Measurements from ENCODE around the gene DPH2. TPM values are rescaled to one million over a fixed set of nuclear protein-coding genes. Genes with fewer than 3 reads are reported as not detected.

The DPH2 gene
- total RNA-seq, 1 experiment from 2014 or later = 57.5 TPM

DNA sequence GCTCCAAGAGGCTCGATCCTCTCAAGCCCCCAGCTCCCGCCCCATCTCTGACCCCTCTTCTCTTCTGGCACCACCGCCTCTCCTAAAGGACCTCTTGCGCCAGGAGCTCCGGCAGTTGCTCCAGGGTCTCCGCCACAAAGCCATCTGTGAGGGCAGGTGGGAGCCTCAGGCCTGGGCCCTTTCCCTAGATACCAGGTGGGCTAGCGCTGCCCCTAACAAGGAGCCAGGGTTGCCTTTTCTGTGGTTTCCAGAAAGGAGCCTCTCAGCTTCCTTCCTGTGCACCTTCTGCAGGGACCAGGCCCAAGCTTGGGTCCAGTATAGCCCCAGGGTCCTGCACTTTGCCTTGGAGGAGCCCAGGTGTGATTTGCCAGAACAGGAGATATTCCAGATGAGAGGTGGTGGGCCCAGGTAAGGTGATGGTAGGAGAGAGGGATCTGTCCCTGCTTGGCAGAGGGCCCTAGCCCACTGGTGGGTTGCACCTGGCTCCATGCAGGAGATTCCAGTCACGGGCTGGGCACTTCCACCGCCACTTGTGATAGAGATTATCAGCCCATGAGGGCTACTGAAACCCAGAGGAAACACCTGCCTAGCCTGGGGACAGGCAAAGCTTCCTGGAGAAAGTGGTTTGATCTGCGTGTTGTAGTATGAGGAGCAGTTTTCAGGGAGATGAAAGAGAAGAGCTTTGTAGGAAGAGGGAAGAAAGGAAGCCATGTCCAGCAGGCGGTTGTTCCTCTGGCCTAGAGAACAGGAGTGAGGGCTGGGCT is 22.6 kb downstream of the DPH2 start:
- CTCF ChIA-PET = interaction anchor here (0.8 to 9.8 kb wide), 19 partner anchors 7 to 660 kb away, joined by 3 to 87 read pairs (median 4); partner anchors contain the start of gene DPH2
- H3K9me3 Mint-ChIP-seq = no peaks in the 10 kb centered on the region
- ATAC-seq (no peak), DNase-seq (ENCODE audit: low spot score) (no peak)
- peak overlapping the region; percentile 0; the same call in 1 of the 2 replicates for H3K27ac Mint-ChIP-seq
- TF ChIP-seq, protein P1, sequence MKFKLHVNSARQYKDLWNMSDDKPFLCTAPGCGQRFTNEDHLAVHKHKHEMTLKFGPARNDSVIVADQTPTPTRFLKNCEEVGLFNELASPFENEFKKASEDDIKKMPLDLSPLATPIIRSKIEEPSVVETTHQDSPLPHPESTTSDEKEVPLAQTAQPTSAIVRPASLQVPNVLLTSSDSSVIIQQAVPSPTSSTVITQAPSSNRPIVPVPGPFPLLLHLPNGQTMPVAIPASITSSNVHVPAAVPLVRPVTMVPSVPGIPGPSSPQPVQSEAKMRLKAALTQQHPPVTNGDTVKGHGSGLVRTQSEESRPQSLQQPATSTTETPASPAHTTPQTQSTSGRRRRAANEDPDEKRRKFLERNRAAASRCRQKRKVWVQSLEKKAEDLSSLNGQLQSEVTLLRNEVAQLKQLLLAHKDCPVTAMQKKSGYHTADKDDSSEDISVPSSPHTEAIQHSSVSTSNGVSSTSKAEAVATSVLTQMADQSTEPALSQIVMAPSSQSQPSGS (CRISPR knock-in tag; IDR thresholded peaks at IDR 0.05; ENCODE audit: borderline replicate concordance, low read depth) = no peak
- TF ChIP-seq NR3C1 (CRISPR knock-in tag; conservative IDR thresholded peaks at IDR 0.05; ENCODE audit: low read depth) (no peak), GRHL2 (CRISPR knock-in tag; IDR thresholded peaks at IDR 0.05; ENCODE audit: insufficient replicate concordance, severe bottlenecking) (no peak), MXD4 (CRISPR knock-in tag; IDR thresholded peaks at IDR 0.05; ENCODE audit: borderline replicate concordance) (no peak), STAT6 (CRISPR knock-in tag; conservative IDR thresholded peaks at IDR 0.05; ENCODE audit: low read depth) (no peak), ZBTB43 (CRISPR knock-in tag; IDR thresholded peaks at IDR 0.05) (no peak), NFE2L1 (CRISPR knock-in tag; IDR thresholded peaks at IDR 0.05) (no peak), ATF6 (CRISPR knock-in tag; IDR thresholded peaks at IDR 0.05) (no peak), RORB (CRISPR knock-in tag; IDR thresholded peaks at IDR 0.05) (no peak), ESRRA (CRISPR knock-in tag; IDR thresholded peaks at IDR 0.05; ENCODE audit: borderline replicate concordance) (no peak), TP53 (CRISPR knock-in tag; IDR thresholded peaks at IDR 0.05) (no peak), ZNF263 (CRISPR knock-in tag; IDR thresholded peaks at IDR 0.05; ENCODE audit: low read depth) (no peak)
- TF ChIP-seq, protein P2, sequence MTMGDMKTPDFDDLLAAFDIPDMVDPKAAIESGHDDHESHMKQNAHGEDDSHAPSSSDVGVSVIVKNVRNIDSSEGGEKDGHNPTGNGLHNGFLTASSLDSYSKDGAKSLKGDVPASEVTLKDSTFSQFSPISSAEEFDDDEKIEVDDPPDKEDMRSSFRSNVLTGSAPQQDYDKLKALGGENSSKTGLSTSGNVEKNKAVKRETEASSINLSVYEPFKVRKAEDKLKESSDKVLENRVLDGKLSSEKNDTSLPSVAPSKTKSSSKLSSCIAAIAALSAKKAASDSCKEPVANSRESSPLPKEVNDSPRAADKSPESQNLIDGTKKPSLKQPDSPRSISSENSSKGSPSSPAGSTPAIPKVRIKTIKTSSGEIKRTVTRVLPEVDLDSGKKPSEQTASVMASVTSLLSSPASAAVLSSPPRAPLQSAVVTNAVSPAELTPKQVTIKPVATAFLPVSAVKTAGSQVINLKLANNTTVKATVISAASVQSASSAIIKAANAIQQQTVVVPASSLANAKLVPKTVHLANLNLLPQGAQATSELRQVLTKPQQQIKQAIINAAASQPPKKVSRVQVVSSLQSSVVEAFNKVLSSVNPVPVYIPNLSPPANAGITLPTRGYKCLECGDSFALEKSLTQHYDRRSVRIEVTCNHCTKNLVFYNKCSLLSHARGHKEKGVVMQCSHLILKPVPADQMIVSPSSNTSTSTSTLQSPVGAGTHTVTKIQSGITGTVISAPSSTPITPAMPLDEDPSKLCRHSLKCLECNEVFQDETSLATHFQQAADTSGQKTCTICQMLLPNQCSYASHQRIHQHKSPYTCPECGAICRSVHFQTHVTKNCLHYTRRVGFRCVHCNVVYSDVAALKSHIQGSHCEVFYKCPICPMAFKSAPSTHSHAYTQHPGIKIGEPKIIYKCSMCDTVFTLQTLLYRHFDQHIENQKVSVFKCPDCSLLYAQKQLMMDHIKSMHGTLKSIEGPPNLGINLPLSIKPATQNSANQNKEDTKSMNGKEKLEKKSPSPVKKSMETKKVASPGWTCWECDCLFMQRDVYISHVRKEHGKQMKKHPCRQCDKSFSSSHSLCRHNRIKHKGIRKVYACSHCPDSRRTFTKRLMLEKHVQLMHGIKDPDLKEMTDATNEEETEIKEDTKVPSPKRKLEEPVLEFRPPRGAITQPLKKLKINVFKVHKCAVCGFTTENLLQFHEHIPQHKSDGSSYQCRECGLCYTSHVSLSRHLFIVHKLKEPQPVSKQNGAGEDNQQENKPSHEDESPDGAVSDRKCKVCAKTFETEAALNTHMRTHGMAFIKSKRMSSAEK (CRISPR knock-in tag; IDR thresholded peaks at IDR 0.05; ENCODE audit: borderline replicate concordance) = no peak
- TF ChIP-seq, protein P3, sequence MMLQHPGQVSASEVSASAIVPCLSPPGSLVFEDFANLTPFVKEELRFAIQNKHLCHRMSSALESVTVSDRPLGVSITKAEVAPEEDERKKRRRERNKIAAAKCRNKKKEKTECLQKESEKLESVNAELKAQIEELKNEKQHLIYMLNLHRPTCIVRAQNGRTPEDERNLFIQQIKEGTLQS (CRISPR knock-in tag; conservative IDR thresholded peaks at IDR 0.05) = no peak
- TF ChIP-seq, protein P4, sequence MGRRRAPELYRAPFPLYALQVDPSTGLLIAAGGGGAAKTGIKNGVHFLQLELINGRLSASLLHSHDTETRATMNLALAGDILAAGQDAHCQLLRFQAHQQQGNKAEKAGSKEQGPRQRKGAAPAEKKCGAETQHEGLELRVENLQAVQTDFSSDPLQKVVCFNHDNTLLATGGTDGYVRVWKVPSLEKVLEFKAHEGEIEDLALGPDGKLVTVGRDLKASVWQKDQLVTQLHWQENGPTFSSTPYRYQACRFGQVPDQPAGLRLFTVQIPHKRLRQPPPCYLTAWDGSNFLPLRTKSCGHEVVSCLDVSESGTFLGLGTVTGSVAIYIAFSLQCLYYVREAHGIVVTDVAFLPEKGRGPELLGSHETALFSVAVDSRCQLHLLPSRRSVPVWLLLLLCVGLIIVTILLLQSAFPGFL (CRISPR knock-in tag; IDR thresholded peaks at IDR 0.05; ENCODE audit: borderline replicate concordance) = no peak
- POLR2A ChIA-PET = interaction anchor here (0.6 to 3.0 kb wide), 7 partner anchors 16 to 422 kb away, joined by 3 to 13 read pairs (median 3); partner anchors contain the start of genes ATP6V0B and DPH2
- peaks cover 22% of the 10 kb centered on the region for H3K4me1 Mint-ChIP-seq
- peak overlapping the region; percentile 86 for H3K4me3 Mint-ChIP-seq
- H3K27me3 Mint-ChIP-seq (ENCODE audit: low read depth) = peaks cover 18% of the 10 kb centered on the region
- no peaks in the 10 kb centered on the region for H3K36me3 Mint-ChIP-seq

All from WTC11 (cell line).